Mesenchymal stem cell (in vitro differentiated cells and primary cell): Measurements from ENCODE around the gene CXCL6.

Source experiments
- DNase-seq: peaks from one replicate; pipeline ENCODE4 v3.0.0-alpha.2; 2013
- H2AFZ ChIP-seq: one replicate; pipeline ENCODE4 v1.6.1; 2013; ENCODE audit warnings: low read depth, mild to moderate bottlenecking, control low read depth, inconsistent platforms, low read length, moderate library complexity
- H2AK5ac ChIP-seq: 2 replicates; pipeline ENCODE4 v1.6.1; 2013; ENCODE audit warnings: low read length, moderate library complexity, mild to moderate bottlenecking, inconsistent platforms; ENCODE audit not compliant: severe bottlenecking
- H2BK120ac ChIP-seq: one replicate; pipeline ENCODE4 v1.6.1; 2013; ENCODE audit warnings: low read depth, mild to moderate bottlenecking, inconsistent platforms, low read length, moderate library complexity
- H2BK12ac ChIP-seq, 2 experiments: one replicate each; pipeline ENCODE4 v1.6.1; 2013; ENCODE audit warnings: inconsistent platforms in 2 of 2, low read length in 2 of 2, mild to moderate bottlenecking in 2 of 2, moderate library complexity in 2 of 2, control low read depth in 1 of 2
- H2BK15ac ChIP-seq: one replicate; pipeline ENCODE4 v1.6.1; 2013; ENCODE audit warnings: mild to moderate bottlenecking, low read depth, inconsistent platforms; ENCODE audit not compliant: poor library complexity, severe bottlenecking
- H2BK5ac ChIP-seq: 2 replicates; pipeline ENCODE4 v1.6.1; 2013; ENCODE audit warnings: low read depth, mild to moderate bottlenecking, low read length, control low read depth, inconsistent platforms; ENCODE audit not compliant: poor library complexity, severe bottlenecking
- H3K14ac ChIP-seq, 2 experiments: one replicate each; pipeline ENCODE4 v1.6.1; 2013; ENCODE audit warnings: inconsistent platforms in 2 of 2, low read length in 2 of 2, control low read depth in 1 of 2, mild to moderate bottlenecking in 1 of 2, moderate library complexity in 1 of 2
- H3K18ac ChIP-seq, 2 experiments: one replicate each; pipeline ENCODE4 v1.6.1; 2013; ENCODE audit warnings: inconsistent platforms in 2 of 2, low read length in 2 of 2, control low read depth in 1 of 2, low read depth in 1 of 2, mild to moderate bottlenecking in 1 of 2
- H3K23ac ChIP-seq, 2 experiments: one replicate each; pipeline ENCODE4 v1.6.1; 2013; ENCODE audit warnings: inconsistent platforms in 2 of 2, low read length in 2 of 2, mild to moderate bottlenecking in 2 of 2, moderate library complexity in 2 of 2, control low read depth in 1 of 2
- H3K27ac ChIP-seq: 2 replicates; pipeline ENCODE4 v1.5.1; 2013; ENCODE audit warnings: mild to moderate bottlenecking, moderate library complexity, low read length, control low read depth, inconsistent platforms; ENCODE audit not compliant: poor library complexity, severe bottlenecking
- H3K27me3 ChIP-seq, 2 experiments: 2 replicates each; pipeline versions ENCODE4 v1.6.1 to v1.7.0; 2013; ENCODE audit warnings: low read length in 2 of 2, mild to moderate bottlenecking in 2 of 2, moderate library complexity in 2 of 2, control low read depth in 1 of 2, inconsistent platforms in 1 of 2; ENCODE audit not compliant: control insufficient read depth in 1 of 2, insufficient read depth in 1 of 2
- H3K36me3 ChIP-seq, 2 experiments: 2 replicates each; pipeline versions ENCODE4 v1.6.1 to v1.7.0; 2013; ENCODE audit warnings: low read length in 2 of 2, control low read depth in 1 of 2, inconsistent platforms in 1 of 2, low read depth in 1 of 2, mild to moderate bottlenecking in 1 of 2; ENCODE audit not compliant: insufficient read depth in 2 of 2, control insufficient read depth in 1 of 2
- H3K4ac ChIP-seq, 2 experiments: one replicate each; pipeline ENCODE4 v1.6.1; 2013; ENCODE audit warnings: inconsistent platforms in 2 of 2, low read length in 2 of 2, mild to moderate bottlenecking in 2 of 2, moderate library complexity in 2 of 2, control low read depth in 1 of 2, low read depth in 1 of 2
- H3K4me1 ChIP-seq: 2 replicates; pipeline ENCODE4 v1.6.1; 2013; ENCODE audit warnings: low read depth, low read length, control low read depth; ENCODE audit not compliant: control insufficient read depth, insufficient read depth
- H3K4me2 ChIP-seq: 2 replicates; pipeline ENCODE4 v1.6.1; 2013; ENCODE audit warnings: low read length, mild to moderate bottlenecking, inconsistent platforms; ENCODE audit not compliant: poor library complexity, severe bottlenecking
- H3K4me3 ChIP-seq, 2 experiments: 2 replicates each; pipeline versions ENCODE4 v1.5.1 to v1.7.0; 2013; ENCODE audit warnings: low read length in 2 of 2, mild to moderate bottlenecking in 2 of 2, control low read depth in 1 of 2, low read depth in 1 of 2; ENCODE audit not compliant: insufficient read depth in 1 of 2
- H3K79me1 ChIP-seq: replicated peaks from 2 replicates; pipeline ENCODE4 v1.6.1; 2013; ENCODE audit warnings: mild to moderate bottlenecking, control low read depth, low read length, inconsistent platforms; ENCODE audit not compliant: poor library complexity, severe bottlenecking
- H3K9ac ChIP-seq: 2 replicates; pipeline ENCODE4 v1.7.0; 2013; ENCODE audit warnings: mild to moderate bottlenecking, low read length, moderate library complexity
- H3K9me3 ChIP-seq: 2 replicates; pipeline ENCODE4 v1.7.0; 2013; ENCODE audit warnings: mild to moderate bottlenecking, low read length; ENCODE audit not compliant: control insufficient read depth
- H4K8ac ChIP-seq: one replicate; pipeline ENCODE4 v1.6.1; 2013; ENCODE audit warnings: inconsistent platforms, mild to moderate bottlenecking, low read length, moderate library complexity
- H4K91ac ChIP-seq: one replicate; pipeline ENCODE4 v1.6.1; 2013; ENCODE audit warnings: mild to moderate bottlenecking, low read length, inconsistent platforms
- WGBS: methylation state at CpG from one replicate; pipeline ENCODE4 v1.1.7; 2013; ENCODE audit warnings: mixed read lengths; 5-methylcytosine and 5-hydroxymethylcytosine counted together

Gene CXCL6

GRCh38 chr4:73828956-73829355 lies 7.5 kb upstream of the CXCL6 start:
- Histone ChIP-seq H3K4me1 (no peaks in the 10 kb centered on the region), H4K91ac (no peak overlapping the region), H3K9ac (no peak overlapping the region), H3K23ac (no peak overlapping the region), H3K4me3 (no peak overlapping the region), H3K79me1 (no peaks in the 10 kb centered on the region), H3K18ac (no peak overlapping the region), H2BK5ac (no peak overlapping the region), H2AK5ac (no peak overlapping the region), H3K4ac (no peak overlapping the region), H3K27me3 (no peaks in the 10 kb centered on the region), H4K8ac (no peak overlapping the region), H3K14ac (no peak overlapping the region), H2AFZ (no peak overlapping the region), H3K36me3 (no peaks in the 10 kb centered on the region), H2BK15ac (no peak overlapping the region), H3K4me2 (no peak overlapping the region), H3K9me3 (peaks cover 8% of the 10 kb centered on the region), H3K27ac (no peak overlapping the region), H2BK12ac (no peak overlapping the region), H2BK120ac (no peak overlapping the region)
- DNase-seq: no peak
- 70% methylated on average over 2 of the region's 3 CpGs for WGBS

- H3K9me3 ChIP-seq: peaks cover 8% of the 10 kb centered on the region
- H3K36me3 ChIP-seq: no peaks in the 10 kb centered on the region
- no peak overlapping the region for H4K91ac ChIP-seq
- no peak for DNase-seq
- no peak overlapping the region for H3K4ac ChIP-seq
- no peak overlapping the region for H3K9ac ChIP-seq
- H2AK5ac ChIP-seq: no peak overlapping the region
- H3K27me3 ChIP-seq: no peaks in the 10 kb centered on the region
- H2AFZ ChIP-seq: no peak overlapping the region
- H3K4me1 ChIP-seq: peaks cover 2% of the 10 kb centered on the region
- H3K79me1 ChIP-seq: no peaks in the 10 kb centered on the region
- no peak overlapping the region for H3K4me3 ChIP-seq
- H2BK120ac ChIP-seq: no peak overlapping the region
- no peak overlapping the region for H2BK5ac ChIP-seq
- no peak overlapping the region for H3K14ac ChIP-seq
- H3K18ac ChIP-seq: no peak overlapping the region
- H3K4me2 ChIP-seq: no peak overlapping the region
- H3K27ac ChIP-seq: no peak overlapping the region
- no peak overlapping the region for H2BK15ac ChIP-seq
- 60% methylated on average over 1 of the region's 2 CpGs for WGBS
- H2BK12ac ChIP-seq: no peak overlapping the region
- H3K23ac ChIP-seq: no peak overlapping the region
- no peak overlapping the region for H4K8ac ChIP-seq
Observed at GRCh38 chr4:73831569-73831968, 4.9 kb upstream of the CXCL6 start.

- H4K91ac ChIP-seq: no peak overlapping the region
- H2AK5ac ChIP-seq: no peak overlapping the region
- no peak overlapping the region for H3K4me3 ChIP-seq
- H3K18ac ChIP-seq: no peak overlapping the region
- 87% methylated on average over 1 of the region's 1 CpG for WGBS
- H3K23ac ChIP-seq: no peak overlapping the region
- no peak overlapping the region for H3K9ac ChIP-seq
- H4K8ac ChIP-seq: no peak overlapping the region
- no peak overlapping the region for H2BK12ac ChIP-seq
- H3K9me3 ChIP-seq: peaks cover 2% of the 10 kb centered on the region
- no peak overlapping the region for H3K4me2 ChIP-seq
- H2BK120ac ChIP-seq: no peak overlapping the region
- peaks cover 2% of the 10 kb centered on the region for H3K4me1 ChIP-seq
- no peak overlapping the region for H3K27ac ChIP-seq
- no peaks in the 10 kb centered on the region for H3K27me3 ChIP-seq
- H3K79me1 ChIP-seq: no peaks in the 10 kb centered on the region
- no peak overlapping the region for H3K4ac ChIP-seq
- no peak overlapping the region for H3K14ac ChIP-seq
- no peak overlapping the region for H2BK5ac ChIP-seq
- DNase-seq: no peak
- H2AFZ ChIP-seq: no peak overlapping the region
- H3K36me3 ChIP-seq: no peaks in the 10 kb centered on the region
- no peak overlapping the region for H2BK15ac ChIP-seq
Observed at GRCh38 chr4:73832651-73833237, 3.7 kb upstream of the CXCL6 start.

GRCh38 chr4:73839071-73839470 lies 2.6 kb downstream of the CXCL6 start:
- Histone ChIP-seq H3K79me1 (peaks cover 2% of the 10 kb centered on the region), H3K27ac (no peak overlapping the region), H3K4me1 (peaks cover 2% of the 10 kb centered on the region), H2BK15ac (no peak overlapping the region), H3K4me3 (no peak overlapping the region), H3K14ac (no peak overlapping the region), H3K9me3 (no peaks in the 10 kb centered on the region), H3K36me3 (no peaks in the 10 kb centered on the region), H2BK120ac (no peak overlapping the region), H4K91ac (no peak overlapping the region), H3K4me2 (peak overlapping the region; percentile 53), H3K4ac (no peak overlapping the region), H2AFZ (no peak overlapping the region), H3K9ac (no peak overlapping the region), H2BK12ac (no peak overlapping the region), H3K27me3 (no peaks in the 10 kb centered on the region), H4K8ac (no peak overlapping the region), H3K23ac (no peak overlapping the region), H3K18ac (no peak overlapping the region), H2AK5ac (peak overlapping the region; percentile 90), H2BK5ac (peak overlapping the region; percentile 38)
- 86% methylated on average over 4 of the region's 5 CpGs for WGBS
- DNase-seq: no peak
